ENCODE data around the gene MAPK8IP2. TPM values are rescaled to one million over a fixed set of nuclear protein-coding genes. Genes with fewer than 3 reads are reported as not detected.

Gene MAPK8IP2
- 0.29 and 0.58 TPM in 2 replicates for total RNA-seq

GRCh38 chr22:50600538-50600937, at the start of gene MAPK8IP2:
MAPK8IP2 (plus strand) TSS chr22:50600793; CDS start chr22:50600819, 26 bp downstream.
- no peak for DNase-seq (ENCODE audit: extremely low read depth, low read depth, low spot score)

- DNase-seq (ENCODE audit: extremely low read depth, low read depth, low spot score): no peak
Observed at GRCh38 chr22:50551160-50551752, 49.3 kb upstream of the MAPK8IP2 start.

- no peak for DNase-seq (ENCODE audit: extremely low read depth, low read depth, low spot score)
Observed at GRCh38 chr22:50553310-50553709, 47.3 kb upstream of the MAPK8IP2 start.

- DNase-seq (ENCODE audit: extremely low read depth, low read depth, low spot score): no peak
Observed at GRCh38 chr22:50556703-50557102, 43.9 kb upstream of the MAPK8IP2 start.

- DNase-seq (ENCODE audit: extremely low read depth, low read depth, low spot score): no peak
Observed at GRCh38 chr22:50560034-50560433, 40.6 kb upstream of the MAPK8IP2 start.

GRCh38 chr22:50561401-50562358, 38.9 kb upstream of the MAPK8IP2 start:
- DNase-seq (ENCODE audit: extremely low read depth, low read depth, low spot score): no peak

- DNase-seq (ENCODE audit: extremely low read depth, low read depth, low spot score): no peak
Observed at GRCh38 chr22:50562523-50563412, 37.8 kb upstream of the MAPK8IP2 start, which contains the start of gene SYCE3. SYCE3 (minus strand) TSS chr22:50562919; CDS start chr22:50556405, 6,514 bp downstream.

GRCh38 chr22:50563413-50564160, 37.0 kb upstream of the MAPK8IP2 start:
- no peak for DNase-seq (ENCODE audit: extremely low read depth, low read depth, low spot score)

GRCh38 chr22:50564289-50564688, 36.3 kb upstream of the MAPK8IP2 start:
- DNase-seq (ENCODE audit: extremely low read depth, low read depth, low spot score): no peak

GRCh38 chr22:50567721-50568252, 32.8 kb upstream of the MAPK8IP2 start:
- DNase-seq (ENCODE audit: extremely low read depth, low read depth, low spot score): no peak

GRCh38 chr22:50568626-50569025, 32.0 kb upstream of the MAPK8IP2 start:
- no peak for DNase-seq (ENCODE audit: extremely low read depth, low read depth, low spot score)

GRCh38 chr22:50569041-50569459, 31.5 kb upstream of the MAPK8IP2 start:
- DNase-seq (ENCODE audit: extremely low read depth, low read depth, low spot score): no peak

GRCh38 chr22:50569896-50570535, 30.6 kb upstream of the MAPK8IP2 start:
- no peak for DNase-seq (ENCODE audit: extremely low read depth, low read depth, low spot score)

- no peak for DNase-seq (ENCODE audit: extremely low read depth, low read depth, low spot score)
Observed at GRCh38 chr22:50570861-50571260, 29.7 kb upstream of the MAPK8IP2 start.

- no peak for DNase-seq (ENCODE audit: extremely low read depth, low read depth, low spot score)
Observed at GRCh38 chr22:50571264-50572175, 29.1 kb upstream of the MAPK8IP2 start.

GRCh38 chr22:50572965-50573364, 27.6 kb upstream of the MAPK8IP2 start:
- DNase-seq (ENCODE audit: extremely low read depth, low read depth, low spot score): no peak

- DNase-seq (ENCODE audit: extremely low read depth, low read depth, low spot score): no peak
Observed at GRCh38 chr22:50573491-50574382, 26.9 kb upstream of the MAPK8IP2 start.
